HG02970 (cell line): Measurements from ENCODE around the gene ACSM2A.
"Not testable (repeated sequence)": the region's sequence is repeated elsewhere in the genome, so short reads cannot be mapped to it uniquely, and the experiment has no call there.

ENCODE experiments used
- ATAC-seq: cut with Tn5 transposase; IDR thresholded peaks from one replicate; pipeline ENCODE4 v1.9.1; 2021; ENCODE audit warnings: mild to moderate bottlenecking, moderate library complexity, moderate number of reproducible peaks; ENCODE audit not compliant: unreplicated experiment, low FRiP score

The ACSM2A gene, protein sequence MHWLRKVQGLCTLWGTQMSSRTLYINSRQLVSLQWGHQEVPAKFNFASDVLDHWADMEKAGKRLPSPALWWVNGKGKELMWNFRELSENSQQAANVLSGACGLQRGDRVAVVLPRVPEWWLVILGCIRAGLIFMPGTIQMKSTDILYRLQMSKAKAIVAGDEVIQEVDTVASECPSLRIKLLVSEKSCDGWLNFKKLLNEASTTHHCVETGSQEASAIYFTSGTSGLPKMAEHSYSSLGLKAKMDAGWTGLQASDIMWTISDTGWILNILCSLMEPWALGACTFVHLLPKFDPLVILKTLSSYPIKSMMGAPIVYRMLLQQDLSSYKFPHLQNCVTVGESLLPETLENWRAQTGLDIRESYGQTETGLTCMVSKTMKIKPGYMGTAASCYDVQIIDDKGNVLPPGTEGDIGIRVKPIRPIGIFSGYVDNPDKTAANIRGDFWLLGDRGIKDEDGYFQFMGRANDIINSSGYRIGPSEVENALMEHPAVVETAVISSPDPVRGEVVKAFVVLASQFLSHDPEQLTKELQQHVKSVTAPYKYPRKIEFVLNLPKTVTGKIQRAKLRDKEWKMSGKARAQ

DNA sequence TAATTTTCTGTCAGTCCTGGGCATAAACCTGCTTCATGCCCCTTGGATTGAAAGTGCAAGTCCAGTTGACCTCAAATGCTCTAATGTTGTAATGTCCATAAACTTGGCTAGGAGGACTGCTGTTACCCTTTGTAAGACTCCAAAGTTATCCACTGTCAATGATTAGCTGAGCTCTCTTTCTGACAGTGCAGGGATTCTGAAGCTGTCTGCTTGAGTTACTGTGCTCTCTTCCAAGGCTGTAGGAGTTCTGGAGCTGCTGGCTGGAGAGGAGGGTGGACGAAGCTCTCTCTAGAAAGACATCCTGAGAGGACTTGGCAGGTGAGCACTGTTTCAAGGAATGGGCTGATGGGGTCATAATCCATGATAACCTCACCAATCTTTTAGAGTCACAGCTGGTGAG, at the start of gene ACSM2A:
TSS of gene ACSM2A (plus strand) at position 158 of the 400 bp plus-strand sequence. CDS start 8,594 bp downstream, outside the sequence.
- not testable (repeated sequence) for ATAC-seq

DNA sequence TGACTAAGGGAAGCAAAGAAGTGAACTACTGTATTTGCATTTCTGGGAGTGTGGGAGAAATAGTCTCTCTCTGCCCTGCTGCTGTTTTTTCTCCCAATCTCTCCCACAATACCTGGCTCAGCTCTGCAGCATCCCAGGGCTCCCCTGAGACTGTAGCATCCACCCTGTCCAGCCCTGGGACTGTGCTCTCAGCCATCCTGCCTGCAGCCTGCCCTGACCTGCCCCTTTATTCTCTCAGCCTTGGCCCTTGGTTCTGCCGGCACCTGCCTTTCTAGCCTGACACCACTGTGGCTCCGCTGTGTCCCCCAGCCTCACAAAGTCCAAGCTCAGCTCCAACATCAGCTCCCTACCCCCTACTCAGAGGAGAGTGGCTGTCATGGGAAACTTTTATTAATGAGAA, 48.7 kb upstream of the ACSM2A start:
- ATAC-seq: no peak

DNA sequence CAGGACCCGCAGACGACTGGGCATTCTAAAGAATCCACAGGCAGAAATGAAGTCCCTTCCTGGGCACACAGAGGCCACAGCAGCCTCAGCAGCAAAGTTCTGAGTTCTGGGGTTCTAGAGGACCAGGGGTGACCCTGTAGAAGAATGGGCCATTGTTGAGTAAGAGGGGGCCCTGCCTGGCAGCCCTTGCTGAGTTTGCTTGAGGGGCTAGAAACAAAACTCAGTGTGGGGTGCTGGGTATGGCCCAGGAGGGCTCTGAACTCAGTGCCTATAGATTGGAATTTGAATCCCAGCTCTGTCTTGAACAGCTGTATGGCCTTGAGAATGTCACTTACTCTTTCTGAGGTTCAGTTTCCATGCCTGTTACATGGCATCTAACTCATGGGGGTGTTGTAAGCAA, 46.7 kb upstream of the ACSM2A start, which contains the start of gene PDILT:
TSS of gene PDILT (minus strand) at position 101 of the 400 bp plus-strand sequence. CDS start 5,437 bp downstream, outside the sequence.
- ATAC-seq: no peak

DNA sequence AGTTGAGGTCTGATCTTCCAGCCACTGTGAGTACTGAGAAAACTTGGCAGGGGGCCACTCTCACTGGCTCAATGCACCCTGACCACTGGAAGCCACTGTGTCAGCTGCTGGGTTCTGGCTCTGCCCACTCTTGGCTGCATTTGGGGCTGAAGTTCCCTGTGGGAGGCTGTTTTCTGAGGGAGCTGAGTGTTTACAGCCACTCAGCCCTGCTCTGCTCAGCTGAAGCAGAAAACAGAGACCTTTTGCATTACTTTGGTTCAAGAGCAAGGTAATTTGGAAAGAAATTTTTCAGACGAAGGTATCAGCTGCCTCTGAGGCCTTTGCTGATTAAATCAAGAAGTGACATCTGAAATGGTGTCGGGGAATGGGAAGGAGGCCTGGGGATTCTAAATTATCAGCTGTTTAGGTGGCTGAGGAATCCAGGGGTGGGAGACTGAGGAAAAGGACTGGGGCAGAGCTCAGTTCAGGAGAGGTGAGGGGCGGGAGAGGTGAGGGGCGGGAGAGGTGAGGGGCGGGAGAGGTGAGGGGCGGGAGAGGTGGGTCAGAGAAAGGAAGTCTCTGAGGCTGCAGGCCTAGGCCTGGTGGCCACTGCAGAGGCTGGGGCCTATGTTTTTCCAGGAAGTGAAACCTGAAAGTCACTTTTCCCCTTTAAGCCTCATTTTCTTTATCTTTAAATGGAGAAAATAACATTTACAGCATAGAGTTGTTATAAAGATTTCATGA, 41.8 kb upstream of the ACSM2A start, which contains the start of gene ACSM5:
TSS of gene ACSM5 (plus strand) at position 137 of the 723 bp plus-strand sequence. CDS start 1,951 bp downstream, outside the sequence.
- no peak for ATAC-seq

DNA sequence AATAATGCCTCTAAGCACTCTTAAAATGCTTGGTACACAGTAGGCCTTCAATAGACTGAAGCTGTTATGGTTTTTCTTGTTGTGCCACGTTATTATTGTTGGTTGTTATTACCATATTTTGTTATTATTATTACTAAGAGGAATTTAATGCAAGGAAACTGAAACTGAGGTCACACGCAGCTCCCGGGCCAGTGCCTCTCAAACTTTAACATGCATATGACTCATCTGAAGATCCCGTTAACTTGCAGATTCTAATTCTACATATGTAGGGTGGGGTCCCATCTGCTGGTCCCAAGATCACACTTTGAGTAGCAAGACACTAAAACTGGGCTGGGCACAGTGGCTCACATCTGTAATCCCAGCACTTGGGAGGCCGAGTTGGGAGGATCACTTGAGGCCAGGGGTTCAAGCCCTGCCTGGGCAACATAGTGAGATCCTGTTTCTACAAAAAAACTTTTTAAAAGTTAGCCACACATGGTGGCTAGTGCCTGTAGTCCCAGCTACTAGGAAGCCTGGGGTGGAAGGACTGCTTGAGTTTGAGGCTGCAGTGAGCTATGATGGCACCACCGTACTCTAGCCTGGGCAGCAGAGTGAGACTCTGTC, 41.1 kb upstream of the ACSM2A start:
- ATAC-seq: no peak

DNA sequence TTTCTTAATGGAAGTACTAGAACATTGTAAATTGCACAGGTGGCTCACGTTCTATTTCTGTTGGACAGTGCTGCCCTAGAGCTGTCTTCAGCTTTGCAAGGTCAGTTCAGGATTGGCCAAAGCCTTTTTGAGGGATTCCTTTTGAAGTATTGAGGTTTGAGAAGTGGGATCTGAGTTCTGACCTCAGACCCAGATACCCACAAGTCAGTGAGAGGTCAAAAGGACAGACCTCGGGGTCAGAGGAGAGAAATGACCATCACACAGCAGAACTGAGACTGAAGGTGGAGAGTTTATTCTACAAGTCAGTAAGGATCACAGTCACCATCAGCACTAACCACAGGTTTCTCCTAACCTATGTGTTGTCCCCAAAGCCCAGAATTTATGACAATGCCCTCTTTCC, 40.3 kb upstream of the ACSM2A start:
- no peak for ATAC-seq

DNA sequence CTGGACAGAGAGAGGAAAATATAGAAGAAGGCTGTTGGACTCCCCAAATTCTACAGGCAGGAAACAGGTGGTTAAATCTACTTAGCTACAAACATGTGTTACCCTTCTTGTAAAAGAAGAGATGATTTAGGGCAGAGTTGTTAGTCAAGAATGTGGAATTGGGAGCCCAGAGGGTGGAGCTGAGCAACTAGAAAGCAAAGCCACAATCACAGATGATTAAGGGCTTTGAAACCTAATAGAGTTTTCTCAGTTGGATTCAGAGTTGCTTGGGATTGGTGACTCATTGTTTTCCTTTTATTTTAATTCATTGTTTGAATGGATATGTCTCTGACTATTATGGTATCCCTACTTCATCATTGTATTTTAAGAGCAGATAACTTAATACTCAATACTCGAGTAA, 35.8 kb upstream of the ACSM2A start:
- ATAC-seq: no peak

DNA sequence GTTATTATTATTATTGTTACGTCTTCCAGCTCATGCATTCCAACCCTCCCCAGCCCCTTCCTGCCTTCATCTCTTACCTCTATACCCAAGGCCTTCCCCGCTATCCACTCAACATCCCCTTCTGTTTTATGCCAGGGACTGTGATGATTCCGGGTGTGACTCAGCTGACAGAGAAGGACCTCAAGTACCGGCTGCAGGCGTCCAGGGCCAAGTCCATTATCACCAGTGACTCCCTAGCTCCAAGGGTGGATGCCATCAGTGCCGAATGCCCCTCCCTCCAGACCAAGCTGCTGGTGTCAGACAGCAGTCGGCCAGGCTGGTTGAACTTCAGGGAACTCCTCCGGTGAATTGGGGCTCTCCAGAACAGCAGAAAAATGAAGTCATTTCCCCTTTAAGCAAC, 32.2 kb upstream of the ACSM2A start:
- ATAC-seq: not testable (repeated sequence)

DNA sequence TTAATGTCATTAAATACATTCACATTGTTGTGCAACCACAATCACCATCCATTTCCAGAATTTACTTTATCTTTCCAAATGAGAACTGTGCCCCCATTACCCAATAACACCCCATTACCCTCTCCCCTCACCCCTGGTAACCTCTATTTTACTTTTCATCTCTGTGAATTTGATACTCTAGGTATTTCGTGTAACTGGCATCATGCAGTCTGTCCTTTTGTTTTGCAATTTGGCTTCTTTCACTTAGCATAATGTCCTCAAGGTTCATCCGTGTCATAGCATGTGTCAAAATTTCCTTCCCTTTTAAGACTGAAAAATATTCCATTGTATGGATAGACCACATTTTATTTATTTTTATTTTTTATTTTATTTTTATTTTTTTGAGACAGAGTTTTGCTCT, 29.6 kb upstream of the ACSM2A start:
- ATAC-seq: not testable (repeated sequence)

DNA sequence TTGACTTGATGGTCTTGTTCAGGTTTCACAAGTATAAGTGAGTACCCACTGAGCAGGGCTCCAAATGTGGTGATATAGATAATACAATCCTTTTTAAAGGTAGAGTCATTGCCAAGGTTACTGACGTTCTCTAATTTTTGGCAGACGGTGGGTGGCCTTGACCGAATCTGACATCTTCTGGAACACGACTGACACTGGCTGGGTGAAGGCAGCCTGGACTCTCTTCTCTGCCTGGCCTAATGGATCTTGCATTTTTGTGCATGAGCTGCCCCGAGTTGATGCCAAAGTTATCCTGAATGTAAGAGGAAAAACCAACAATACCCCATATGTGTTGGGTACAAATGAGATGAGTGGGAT, 27.6 kb upstream of the ACSM2A start:
- not testable (repeated sequence) for ATAC-seq

DNA sequence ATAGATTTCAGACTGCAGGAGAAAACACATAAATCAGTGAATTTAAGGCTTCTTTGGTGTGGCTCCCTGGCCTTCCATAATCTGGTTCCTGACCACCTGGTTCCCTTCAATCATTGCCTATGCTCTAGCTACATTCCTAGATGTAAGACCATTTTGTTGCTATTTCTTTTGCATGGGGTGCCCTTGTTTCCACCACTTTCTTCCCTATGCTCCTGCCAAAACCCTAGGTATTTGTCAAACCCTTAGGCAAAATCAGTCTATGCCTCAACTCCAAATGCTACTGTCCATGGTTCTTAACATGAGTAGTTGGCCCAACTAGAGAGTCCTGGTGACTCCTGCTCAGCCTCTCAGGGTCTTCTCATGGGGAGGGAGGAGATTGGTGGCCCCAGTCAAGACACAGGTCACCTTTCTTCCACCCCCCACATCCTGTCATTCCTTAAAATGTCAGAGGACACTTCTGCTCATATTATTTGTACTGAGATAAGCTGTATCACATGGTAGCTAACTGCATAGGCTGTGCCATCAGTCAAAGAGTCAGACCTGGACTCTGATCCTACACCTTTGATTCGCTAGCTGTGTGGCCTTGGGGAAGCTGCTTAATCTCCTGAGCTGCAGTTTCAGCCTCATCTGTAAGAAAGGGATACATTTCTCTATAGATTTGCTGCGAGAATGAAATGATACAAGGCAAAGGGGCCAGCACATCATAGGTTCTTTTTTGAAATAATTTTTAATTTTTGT, 27.0 kb upstream of the ACSM2A start:
- ATAC-seq: no peak

DNA sequence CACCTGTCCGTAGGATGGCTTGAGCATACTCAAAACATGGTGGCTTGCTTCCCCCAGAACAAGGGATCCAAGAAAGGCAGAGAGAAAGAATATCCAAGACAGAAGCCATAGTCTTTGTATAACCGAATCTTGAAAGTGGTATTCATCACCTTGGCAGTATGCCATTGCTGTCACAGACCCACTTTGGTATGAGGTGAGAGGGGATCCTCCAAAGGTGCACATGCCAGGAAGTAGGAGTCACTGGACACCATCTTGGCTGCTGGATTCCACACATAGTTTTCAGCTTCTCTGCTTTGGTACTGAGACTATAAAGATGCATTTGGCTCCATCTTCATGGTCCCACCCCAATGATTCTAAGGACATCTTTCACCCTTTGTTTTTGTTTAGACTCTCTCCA, 23.9 kb upstream of the ACSM2A start:
- not testable (repeated sequence) for ATAC-seq

DNA sequence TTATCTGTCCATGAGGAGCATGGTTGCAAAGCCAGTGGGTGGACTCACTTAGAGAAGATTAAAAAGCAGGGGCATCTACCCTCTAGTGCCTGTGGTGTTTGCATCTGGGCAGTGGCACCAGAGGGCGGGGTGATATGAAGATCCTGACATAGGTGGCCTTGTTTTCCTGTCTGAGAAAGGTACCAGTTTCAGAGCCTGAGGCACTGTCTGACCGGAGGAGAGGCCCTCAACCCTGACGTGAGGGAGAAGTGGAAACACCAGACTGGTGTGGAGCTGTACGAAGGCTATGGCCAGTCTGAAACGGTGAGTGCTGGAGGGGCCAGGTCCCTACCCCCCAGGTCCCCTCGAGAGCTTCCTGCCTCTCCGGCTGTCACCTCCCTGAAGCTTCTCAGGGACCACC, 21.8 kb upstream of the ACSM2A start:
- ATAC-seq: not testable (repeated sequence)

DNA sequence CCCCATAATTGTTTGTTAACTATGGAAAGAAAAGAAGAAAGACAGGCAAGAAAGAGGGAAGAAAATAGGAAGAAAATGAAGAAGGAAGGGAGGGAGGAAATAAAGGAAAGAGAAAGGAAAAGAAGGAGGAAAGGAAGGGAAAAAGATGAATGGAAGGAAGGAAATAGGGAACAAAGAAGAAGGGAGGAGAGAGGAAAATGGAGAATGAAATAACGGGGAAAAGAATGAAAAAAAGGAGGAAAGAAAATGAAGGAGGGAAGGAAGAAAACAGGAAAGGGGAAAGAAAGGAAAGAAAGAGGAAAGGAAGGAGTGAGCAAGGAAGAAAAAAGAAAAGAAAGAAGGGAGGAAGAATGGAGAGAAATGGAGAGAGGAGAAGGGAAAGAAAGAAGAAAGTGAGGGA, 20.8 kb upstream of the ACSM2A start:
- ATAC-seq: not testable (repeated sequence)

DNA sequence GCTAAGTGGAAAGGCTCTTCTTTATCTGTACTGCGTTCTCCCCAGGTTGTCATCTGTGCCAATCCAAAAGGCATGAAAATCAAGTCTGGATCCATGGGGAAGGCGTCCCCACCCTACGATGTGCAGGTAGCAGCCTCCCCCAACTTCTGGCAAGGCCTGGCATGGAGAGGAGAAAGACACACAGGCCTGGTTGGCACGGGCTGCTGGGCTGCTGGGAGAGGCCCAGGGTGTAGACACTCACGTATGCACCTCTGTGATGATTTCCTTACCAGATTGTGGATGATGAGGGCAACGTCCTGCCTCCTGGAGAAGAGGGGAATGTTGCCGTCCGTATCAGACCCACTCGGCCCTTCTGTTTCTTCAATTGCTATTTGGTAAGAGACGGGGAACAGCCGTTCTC, 20.4 kb upstream of the ACSM2A start:
- ATAC-seq: no peak

DNA sequence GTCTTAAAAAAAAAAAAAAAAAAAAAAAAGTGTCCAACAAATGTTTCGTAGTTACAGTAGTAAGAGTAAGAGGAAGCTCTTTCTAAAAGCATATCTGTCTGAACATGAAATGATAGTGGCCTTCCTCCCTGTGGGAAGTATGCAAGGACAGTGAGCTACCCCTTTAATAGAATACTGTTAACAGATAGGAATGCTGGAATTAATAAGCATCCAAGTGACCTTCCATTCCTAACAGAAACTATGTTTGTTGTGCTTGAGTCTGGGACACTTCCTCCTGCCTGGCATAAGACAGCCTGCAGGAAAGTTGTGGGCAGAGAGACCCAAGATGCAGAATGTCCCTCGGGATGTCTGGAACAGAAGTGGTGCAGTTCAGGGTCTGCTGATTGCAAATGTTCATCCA, 12.4 kb upstream of the ACSM2A start:
- ATAC-seq: not testable (repeated sequence)

DNA sequence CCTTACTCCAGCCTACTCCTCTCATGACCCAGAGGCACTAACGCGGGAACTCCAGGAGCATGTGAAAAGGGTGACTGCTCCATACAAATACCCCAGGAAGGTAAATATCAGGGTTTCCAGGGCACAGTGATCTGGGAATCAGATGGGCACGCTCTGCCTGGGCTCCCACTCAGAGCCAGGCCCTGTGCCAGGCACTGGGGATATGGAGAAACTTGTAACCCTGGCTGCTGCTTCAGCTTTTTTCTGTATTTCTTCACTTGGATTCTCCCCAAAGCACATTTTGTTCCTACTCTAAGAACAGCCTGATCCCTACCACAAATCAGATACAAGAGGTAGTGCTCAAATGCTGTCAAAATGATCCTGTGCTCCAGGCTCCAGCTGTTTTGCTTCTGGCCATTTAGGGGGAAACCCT, 11.5 kb upstream of the ACSM2A start:
- not testable (repeated sequence) for ATAC-seq

DNA sequence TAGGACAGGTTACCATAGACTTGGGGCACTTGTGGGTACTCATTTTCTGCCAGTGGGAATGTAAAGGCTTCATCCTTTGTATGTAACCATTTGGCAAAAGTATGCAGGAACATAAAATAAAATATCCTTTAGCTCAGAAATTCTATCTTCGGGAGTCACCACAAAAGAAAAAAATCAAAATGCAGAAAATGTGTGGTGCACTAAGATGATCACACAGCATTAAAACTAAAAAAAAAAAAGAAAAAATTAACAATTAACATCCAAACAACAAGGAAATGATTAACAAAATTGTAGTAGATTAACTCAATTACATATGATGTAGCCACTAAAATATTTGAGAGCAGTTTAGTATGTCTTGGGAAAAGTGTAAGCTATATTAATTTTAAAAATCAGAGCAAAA, 10.6 kb upstream of the ACSM2A start:
- ATAC-seq: not testable (repeated sequence)

DNA sequence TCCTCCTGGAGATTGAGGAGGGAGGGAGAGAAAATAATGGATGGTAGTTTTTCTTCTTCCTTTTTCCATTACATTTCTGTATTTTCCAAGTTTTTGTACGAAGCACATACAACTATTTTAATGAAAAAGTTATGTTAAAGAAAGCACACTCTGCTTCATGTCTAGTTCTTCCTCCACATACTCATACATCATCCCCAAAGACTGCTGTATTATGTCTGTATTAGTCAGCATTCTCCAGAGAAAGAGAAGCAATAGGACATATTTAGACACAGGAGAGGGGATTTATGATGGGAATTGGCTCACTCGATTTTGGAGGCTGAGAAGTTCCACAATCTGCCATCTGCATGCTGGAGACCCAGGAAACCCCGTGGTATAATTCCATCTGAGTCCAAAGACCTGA, 10.1 kb upstream of the ACSM2A start:
- no peak for ATAC-seq

DNA sequence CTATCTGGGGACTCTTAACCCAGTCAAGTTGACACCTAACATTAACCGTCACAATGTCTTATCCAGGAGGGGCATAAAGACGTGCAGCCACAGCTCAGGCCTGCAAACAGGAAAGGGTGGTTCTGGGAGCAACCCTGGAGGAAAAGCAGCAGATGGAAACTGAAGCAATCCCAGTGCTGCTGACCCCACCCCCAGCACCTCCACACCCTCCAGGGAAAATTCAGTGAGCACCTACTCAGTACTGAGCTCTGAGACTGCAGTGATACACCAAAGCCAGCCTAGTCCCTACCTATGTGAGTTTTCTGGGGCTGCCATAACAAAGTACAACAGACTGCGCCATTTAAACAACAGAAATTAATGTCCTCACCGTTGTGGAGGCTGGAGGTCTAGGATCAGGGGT, 9.5 kb upstream of the ACSM2A start:
- not testable (repeated sequence) for ATAC-seq
